NCI-H2107 (cell line): Measurements from ENCODE around the gene RNF113B.

Experiments
- DNase-seq: peaks from one replicate; lab custom pipeline; 2025; lab: John Stamatoyannopoulos, UW

Gene RNF113B

DNA sequence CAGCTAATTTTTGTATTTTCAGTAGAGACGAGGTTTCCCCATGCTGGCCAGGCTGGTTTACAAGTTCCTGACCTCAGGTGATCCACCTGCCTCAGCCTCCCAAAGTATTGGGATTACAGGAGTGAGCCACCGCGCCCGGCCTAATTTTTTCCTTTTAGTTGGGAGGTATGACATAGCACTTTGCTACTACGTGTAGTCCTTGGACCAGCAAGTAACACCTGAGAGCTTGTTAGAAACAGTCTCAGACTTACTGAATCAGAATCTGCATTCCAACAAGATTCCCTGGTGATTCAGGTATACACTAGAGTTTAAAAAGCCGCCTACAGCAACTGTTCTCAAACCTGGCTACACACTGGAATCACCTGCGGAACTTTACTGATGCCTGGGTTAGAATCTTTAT is 36.0 kb downstream of the RNF113B start:
- no peak for DNase-seq

DNA sequence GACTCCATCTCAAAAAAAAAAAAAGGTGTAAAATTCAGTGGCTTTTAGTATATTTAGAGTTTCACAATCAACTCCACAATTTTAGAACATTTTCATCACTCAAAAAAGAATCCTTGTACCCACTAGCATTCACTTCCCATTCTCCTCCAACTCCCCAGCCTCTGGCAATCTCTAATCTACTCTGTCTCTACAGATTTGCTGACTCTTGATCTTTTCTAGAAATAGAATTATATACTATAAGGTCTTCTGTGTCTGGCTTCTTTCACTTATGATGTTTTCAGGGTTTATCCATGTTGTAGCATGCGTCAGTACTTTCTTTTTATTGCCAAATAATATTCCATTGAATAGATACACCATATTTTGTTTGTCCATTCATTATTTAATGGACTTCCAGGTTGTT is 42.2 kb downstream of the RNF113B start:
- DNase-seq = no peak

DNA sequence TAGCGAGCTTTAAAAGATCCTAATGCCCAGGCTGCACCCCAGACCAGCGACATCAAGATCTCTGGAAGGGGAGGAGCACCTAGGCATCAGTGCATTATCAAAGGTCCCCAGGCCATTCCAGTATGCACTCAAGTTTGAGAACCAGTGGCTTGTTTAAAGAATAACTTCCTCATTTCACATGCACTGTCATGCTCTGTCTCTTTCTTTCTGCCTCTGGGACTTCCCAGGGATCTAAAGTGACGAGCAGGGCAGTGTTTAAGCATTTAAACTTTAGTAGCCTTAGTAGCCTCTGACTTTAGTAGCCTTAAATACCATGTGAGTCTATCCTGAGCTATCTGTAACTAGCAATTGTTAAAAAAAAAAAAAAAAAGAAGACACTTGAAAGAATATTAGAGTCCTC is 43.1 kb downstream of the RNF113B start:
- DNase-seq = no peak

DNA sequence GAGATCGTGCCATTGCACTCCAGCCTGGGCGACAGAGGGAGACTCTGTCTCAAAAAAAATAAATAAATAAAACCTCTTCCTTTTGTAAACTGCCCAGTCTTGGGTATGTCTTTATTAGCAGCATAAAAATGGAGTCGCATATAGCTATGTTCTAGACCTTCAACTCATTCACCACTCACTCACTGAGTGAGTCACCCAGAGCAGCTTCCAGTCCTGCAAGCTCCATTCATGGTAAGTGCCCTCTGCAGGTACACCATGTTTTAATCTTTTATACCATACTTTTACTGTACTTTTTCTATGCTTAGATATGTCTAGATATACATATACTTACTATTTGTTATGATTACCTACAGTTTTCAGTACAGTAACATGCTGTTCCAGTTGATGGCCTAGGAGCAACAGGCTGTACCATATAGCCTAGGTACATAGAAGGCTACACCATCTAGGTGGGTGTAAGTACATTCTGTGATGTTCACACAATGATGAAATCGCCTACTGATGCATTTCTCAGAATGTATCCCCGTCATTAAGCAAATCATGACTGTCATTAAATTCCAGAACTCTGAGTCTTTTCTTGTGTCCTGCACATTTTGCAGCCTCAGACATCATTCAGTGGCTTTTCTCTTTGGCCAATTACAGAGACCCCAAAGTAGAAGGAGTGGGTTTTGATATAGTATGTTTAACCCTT is 47.9 kb downstream of the RNF113B start:
- DNase-seq = no peak
